VCaP (cell line): ENCODE measurements around the gene NXN.
"Not testable (repeated sequence)": the region's sequence is repeated elsewhere in the genome, so short reads cannot be mapped to it uniquely, and the experiment has no call there.

ENCODE experiments used
- H3K27ac ChIP-seq: fragments of 450-650 bp; 2 replicates; pipeline ENCODE4 v1.5.1; 2017
- TF ChIP-seq, protein P1 (sequence below): fragments of 450-650 bp; conservative IDR thresholded peaks from 2 replicates; pipeline ENCODE4 v1.5.1; 2017; ENCODE audit warnings: mild to moderate bottlenecking, moderate library complexity

The NXN gene

DNA sequence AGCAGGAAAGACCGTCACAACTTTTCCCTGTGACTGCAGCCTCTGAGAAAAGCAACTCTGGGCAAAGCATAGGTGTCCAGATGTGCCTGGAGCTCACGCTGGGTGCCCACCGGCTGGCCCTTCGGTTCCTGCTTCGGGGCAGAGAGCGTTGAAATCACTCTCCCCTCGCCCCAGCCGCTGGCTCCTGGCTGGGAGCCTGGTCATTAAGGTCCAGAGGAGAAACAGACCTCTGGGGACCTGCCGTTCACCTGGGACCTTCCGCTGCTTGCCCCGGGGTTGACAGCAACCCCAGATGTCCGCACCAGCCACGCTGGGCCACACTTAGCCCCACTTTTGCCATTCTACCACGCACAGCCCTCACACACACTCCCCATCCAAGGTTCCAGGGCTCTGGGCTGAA lies 184.3 kb downstream of the NXN start:
- TF ChIP-seq, protein P1, sequence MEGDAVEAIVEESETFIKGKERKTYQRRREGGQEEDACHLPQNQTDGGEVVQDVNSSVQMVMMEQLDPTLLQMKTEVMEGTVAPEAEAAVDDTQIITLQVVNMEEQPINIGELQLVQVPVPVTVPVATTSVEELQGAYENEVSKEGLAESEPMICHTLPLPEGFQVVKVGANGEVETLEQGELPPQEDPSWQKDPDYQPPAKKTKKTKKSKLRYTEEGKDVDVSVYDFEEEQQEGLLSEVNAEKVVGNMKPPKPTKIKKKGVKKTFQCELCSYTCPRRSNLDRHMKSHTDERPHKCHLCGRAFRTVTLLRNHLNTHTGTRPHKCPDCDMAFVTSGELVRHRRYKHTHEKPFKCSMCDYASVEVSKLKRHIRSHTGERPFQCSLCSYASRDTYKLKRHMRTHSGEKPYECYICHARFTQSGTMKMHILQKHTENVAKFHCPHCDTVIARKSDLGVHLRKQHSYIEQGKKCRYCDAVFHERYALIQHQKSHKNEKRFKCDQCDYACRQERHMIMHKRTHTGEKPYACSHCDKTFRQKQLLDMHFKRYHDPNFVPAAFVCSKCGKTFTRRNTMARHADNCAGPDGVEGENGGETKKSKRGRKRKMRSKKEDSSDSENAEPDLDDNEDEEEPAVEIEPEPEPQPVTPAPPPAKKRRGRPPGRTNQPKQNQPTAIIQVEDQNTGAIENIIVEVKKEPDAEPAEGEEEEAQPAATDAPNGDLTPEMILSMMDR: no peak
- peak overlapping the region; percentile 73 for H3K27ac ChIP-seq

DNA sequence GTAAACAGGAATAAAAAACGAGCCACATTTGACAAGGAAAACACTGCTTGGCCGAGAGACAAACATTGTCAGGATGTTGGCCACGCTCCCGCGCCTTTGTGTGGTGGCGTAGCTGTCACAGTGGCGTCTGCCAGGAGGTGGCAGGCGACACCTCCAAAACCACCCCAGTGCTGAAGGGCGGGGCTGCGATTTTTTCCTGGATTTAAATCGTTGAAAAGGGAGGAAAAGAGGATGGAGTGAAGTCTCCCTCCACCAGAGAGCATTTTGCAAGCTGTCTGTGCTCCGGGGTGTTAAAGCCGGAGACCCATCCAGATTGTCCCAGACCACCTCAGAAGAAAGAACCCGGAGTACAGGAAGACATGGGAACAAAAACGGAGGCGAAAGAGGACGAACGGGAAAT lies 184.7 kb downstream of the NXN start:
- H3K27ac ChIP-seq: peak overlapping the region; percentile 73
- TF ChIP-seq, protein P1: peak; percentile 95

DNA sequence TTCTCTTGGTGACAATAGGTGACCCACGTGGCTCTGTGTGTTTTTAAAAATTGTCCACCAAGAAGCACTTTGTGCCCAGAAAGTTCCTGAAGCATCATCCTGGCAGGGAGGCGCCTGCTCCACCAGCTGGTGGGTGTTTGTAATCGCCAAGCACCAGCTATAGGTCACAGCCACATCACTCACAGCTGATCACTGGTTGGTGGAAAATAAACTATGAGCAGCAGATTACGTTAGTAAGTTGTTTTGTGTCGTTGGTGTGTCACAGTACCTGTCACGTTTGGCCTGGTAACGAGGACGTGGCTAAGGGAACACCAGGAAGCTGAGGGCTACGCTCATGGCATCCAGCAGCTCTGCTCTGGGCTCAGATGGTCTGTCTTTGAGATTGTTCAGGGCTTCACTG lies 187.3 kb downstream of the NXN start:
- no peak overlapping the region for H3K27ac ChIP-seq
- TF ChIP-seq, protein P1: no peak

DNA sequence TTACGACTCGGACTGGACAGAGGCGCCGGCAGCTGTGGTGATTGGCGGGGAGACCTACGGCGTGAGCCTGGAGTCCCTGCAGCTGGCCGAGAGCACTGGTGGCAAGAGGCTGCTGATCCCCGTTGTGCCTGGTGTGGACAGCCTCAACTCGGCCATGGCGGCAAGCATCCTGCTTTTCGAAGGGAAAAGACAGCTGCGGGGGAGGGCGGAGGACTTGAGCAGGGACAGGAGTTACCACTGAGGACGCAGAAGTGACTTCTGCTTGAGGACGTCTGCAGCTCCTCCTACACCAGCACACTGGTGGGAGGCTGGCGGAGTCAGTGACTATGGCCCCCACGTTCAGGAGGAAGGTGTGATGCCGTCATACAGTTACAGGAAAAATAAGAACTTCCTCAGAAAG lies 187.7 kb downstream of the NXN start:
- H3K27ac ChIP-seq: no peak overlapping the region
- TF ChIP-seq, protein P1: no peak

DNA sequence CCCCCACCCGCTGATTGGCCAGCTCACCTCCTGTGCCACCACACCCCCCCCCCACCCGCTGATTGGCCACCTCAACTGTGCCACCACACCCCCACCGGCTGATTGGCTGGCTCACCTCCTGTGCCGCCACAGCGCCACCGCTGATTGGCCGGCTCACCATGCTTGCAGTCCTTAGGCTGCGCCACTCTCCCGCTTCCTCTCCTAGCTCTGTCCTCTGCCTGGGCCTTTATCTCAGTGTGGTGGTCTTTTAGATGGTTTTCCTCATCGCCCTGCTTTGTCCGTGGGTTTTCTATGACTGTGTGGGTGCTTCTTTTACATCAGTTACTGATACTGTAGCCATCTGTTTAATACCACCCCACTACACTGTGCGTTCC lies 188.7 kb downstream of the NXN start:
- H3K27ac ChIP-seq: not testable (repeated sequence)

DNA sequence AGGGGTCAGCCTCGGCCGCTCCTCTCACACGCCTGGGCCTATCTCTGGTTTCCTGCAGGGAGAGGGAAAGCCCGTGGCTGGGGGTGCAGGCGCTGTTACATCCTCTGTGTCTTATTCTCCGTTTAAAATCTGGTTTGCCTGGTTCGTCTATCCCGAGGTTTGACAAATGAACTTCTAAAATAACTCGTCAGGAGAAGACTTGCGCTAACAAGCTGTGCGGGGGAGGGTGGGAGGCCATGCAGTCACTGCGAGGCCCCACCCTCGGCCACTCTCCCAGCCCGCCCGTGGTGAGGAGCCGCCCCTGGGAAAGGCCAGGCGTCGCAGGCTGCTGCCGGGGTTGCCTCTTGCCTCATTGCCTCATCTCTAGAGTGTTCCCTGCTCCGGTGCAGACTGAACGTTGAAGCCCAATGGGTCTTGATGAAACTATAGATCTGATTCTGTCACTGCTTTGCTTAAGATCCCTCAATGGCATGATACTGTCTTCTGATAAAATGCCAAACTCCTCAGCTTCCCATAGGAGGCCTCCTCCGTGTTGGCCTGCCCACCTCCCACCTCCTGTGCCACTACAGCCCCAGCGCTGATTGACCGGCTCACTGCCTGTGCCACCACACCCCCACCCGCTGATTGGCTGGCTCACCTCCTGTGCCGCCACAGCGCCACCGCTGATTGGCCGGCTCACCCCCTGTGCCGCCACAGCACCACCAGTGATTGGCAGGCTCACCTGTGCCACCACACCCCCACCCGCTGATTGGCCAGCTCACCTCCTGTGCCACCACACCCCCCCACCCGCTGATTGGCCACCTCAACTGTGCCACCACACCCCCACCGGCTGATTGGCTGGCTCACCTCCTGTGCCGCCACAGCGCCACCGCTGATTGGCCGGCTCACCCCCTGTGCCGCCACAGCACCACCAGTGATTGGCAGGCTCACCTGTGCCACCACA lies 189.4 kb downstream of the NXN start:
- not testable (repeated sequence) for H3K27ac ChIP-seq

DNA sequence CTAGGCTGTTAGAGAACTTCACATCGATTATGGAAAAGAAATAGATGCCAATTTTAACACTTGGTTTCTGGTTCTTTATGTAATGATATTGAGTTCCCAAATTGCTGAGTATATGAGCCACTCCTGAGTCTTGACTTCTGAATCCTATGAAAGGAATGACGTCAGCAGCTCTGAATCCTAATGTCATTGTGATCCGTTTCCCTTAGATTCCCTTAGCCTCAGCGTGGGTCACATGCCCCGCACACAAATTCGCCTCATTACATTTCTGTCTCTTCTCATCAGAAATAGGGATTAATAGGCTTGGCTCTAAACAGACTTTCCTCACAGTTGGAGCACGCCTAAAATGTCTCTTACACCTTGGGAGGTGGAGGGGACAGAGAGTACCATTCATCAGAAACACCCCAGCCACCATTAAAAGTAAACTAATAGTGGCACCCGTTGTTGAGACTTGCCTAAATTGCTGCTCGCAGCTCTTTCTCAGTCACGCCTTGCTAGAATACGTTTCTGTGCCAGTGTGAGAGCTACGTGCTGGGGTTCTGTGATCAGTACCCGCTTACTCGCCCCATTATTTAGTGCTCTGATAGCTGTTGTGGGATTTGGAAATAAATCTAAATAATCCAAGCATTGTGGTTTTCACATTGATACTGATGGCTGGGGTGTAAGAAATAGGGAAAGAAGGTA lies 190.3 kb downstream of the NXN start:
- TF ChIP-seq, protein P1: no peak
- H3K27ac ChIP-seq: no peak overlapping the region

DNA sequence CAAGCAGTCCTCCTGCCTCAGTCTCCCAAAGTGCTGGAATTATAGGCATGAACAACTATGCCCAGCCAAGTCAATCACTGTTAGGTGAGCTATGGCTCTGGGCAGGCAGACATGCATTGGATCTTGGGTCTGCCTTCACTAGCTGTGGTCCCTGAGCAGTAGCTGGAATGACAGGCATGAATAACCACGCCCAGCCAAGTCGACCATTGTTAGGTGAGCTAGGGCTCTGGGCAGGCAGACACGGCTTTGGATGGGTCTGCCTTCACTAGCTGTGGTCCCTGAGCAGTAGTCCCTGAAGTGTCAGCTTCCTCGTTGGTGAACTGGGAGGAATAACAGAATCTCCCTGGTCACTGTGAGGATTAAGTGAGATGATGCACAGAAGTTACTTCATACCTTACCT lies 191.0 kb downstream of the NXN start:
- TF ChIP-seq, protein P1: no peak
- H3K27ac ChIP-seq: no peak overlapping the region
